Fibroblast of skin of left quadriceps (primary cell): Measurements from ENCODE around the gene CHST8.
"Not testable (repeated sequence)": the region's sequence is repeated elsewhere in the genome, so short reads cannot be mapped to it uniquely, and the experiment has no call there.

Source experiments
- DNase-seq, 2 experiments: peaks; one replicate each; pipeline ENCODE4 v3.0.0-alpha.2; 2013; ENCODE audit warnings: low read depth in 2 of 2

CHST8 gene

DNA sequence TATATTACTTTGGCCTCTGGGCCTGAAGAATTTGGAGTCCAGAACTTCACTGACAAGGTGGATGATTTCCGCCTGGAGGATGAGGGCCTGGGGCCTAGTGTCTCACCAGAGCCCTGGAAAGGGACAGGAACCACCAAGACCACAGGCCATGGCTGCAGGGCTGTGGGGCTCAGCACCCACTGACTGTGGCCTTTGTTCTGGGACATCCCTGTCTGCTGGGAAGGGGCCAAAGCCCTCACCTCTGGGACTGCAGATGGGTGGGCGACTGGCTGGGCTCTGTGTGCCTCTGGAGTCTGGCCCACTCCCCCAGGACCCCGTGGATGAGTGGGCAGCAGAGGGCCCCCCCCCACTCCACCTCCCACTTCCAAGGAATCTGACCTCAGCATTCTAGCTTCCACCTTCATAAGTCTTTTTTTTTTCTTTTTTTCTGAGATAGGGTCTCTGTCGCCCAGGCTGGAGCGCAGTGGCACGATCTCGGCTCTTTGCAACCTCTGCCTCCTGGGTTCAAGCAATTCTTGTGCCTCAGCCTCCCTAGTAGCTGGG is 20.3 kb downstream of the CHST8 start:
- DNase-seq, result no peak

GRCh38 chr19:33644284-33644836 is 22.6 kb downstream of the CHST8 start:
- DNase-seq, result no peak

GRCh38 chr19:33646306-33646705 is 24.6 kb downstream of the CHST8 start:
- no peak for DNase-seq

DNA sequence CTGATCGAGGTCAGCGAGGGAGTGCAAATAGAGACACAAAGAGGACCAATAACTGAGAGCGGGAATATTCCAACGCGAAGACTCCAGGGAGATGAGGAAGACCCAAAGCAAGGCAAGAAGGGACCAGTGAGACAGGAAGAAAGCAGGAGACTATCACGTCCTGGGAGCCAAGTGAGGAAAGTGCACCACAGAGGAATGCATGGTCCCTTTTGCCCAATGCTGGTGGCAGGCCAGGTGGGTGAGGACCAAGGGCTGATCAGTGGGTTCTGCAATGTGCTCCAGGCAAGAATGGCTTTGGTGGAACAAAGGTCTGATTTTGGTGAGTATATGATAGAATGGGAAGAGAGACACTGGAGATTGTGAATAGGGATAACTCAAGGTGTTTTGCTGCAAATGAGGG is 25.4 kb downstream of the CHST8 start:
- no peak for DNase-seq

DNA sequence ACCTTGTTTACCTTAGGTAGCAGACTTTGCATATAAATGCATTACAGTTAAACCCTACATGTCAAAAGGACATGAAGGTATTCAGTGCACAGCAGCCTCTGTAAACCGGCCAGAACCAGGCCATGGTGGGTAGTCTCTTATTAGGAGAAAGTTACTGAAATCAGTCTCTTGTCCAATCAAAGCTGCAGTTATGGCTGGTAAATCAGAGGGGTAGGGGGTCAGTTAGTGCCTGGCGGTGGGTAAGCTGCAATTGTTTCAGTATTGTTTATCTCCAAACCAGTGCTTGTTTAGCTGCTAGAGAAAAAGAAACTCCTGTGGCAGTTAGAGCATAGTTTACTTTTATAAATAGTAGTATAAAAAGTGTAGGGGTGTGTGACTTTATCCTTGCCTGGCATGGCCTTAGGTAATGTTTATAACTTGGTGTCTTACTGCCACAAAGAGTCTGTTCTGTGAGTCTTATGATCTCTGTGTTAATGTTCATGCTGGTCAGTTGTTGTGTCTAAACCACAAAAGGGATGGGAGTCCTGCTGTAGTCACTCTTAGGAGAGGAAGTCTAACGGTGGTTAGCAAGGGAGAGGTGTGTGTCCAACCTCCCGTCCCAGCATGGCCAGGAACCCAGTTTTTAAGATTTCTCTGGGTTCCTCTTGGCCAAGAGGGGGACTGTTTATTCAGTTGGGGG is 28.0 kb downstream of the CHST8 start:
- DNase-seq, result no peak

GRCh38 chr19:33653684-33654083 is 31.9 kb downstream of the CHST8 start:
- no peak for DNase-seq

DNA sequence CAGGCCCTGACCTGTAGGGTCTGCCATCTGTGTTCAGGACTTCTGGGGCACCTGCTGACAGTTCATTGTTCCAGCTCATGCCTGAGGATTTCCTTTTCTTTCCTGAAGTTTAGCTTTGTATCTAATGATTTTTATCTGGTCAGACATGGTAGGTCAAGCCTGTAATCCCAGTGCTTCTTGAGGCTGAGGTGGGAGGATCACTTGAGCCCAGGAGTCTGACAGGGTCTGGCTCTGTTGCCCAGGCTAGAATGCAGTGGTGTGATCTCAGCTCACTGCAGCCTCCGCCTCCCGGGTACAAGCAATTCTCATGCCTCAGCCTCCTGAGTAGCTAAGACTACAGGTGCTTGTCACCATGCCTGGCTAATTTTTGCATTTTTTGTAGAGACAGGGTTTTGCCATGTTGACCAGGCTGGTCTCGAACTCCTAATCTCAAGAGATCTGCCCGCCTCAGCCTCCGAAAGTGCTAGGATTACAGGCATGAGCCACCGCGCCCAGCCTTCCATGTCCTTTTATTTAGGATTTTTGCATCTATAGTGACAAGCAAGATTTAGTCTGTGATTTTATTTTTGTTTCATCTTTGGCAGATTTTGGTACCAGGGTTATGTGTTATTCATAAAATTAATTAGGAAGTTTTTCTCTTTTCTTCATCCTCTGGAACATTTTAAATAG is 33.2 kb downstream of the CHST8 start:
- no peak for DNase-seq

DNA sequence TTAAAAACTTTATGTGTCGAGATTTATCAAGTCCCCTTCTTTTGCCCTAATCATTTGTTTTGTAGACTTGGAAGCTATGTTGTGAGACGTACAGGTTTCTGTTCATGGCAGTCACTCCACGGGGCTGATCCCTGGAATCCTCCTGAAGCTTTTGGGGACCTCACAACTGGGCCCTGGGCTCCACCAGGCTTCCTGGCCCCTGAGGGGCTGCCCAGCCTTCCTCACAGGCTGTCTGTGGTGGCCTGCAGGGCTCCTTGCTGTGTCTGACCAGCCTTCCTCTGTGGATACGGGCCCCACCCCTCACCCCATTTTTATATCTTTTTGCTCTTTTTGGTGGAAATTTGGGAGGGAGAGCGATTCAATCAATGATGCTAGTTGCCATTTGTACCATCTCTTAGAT is 38.1 kb downstream of the CHST8 start:
- DNase-seq, result no peak

DNA sequence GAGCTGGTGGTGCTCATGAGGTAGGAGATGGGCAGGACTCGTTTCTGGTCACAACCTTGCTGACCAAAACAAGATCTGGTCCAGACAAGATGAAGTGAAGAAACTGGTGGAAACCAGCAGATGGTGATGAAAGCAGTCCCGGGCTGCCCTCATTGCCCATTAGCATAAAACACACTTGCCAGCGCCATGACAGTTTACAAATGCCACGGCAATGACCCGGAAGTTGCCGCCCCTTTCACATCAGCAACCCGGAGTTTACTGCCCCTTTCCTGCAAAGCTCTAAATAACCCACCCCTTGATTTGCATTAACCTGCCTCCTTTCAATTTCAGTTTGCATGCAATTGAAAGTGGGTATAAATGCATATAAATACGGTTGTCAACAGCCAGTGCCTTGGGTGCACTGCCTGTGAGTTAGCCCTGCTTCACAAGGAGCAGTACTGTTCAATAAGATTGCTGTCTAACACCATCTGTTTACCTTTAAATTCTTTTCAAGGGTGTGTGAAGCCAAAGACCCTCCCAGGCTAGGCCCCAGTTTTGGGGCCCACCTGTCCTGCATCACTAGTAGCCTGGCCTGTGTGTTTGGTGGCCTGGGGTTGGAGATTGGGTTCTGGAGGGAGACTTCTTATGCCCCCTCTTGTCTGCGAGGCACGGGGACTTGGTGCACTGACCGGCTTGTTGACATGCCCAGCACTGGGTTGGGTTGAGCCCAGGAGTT is 38.8 kb downstream of the CHST8 start:
- no peak for DNase-seq

DNA sequence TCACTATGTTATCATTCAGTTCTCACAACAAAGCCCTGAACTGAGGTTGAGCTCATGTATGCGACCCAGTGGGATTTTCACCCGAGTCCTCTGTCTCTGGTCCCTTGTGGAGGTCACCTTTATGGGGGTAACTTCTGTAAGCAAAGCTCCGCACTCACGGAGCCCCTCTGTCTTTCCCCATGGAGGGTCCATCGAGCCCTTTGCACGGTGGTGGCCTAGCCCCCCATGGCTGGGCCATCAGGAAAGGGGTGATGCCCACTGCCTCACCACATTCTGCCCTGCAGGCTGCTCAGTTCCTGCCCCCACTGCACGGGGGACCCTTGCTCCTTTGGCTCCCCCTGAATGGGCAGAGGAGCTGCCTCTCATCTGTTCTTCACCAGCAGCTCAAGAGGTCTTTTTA is 39.6 kb downstream of the CHST8 start:
- no peak for DNase-seq

DNA sequence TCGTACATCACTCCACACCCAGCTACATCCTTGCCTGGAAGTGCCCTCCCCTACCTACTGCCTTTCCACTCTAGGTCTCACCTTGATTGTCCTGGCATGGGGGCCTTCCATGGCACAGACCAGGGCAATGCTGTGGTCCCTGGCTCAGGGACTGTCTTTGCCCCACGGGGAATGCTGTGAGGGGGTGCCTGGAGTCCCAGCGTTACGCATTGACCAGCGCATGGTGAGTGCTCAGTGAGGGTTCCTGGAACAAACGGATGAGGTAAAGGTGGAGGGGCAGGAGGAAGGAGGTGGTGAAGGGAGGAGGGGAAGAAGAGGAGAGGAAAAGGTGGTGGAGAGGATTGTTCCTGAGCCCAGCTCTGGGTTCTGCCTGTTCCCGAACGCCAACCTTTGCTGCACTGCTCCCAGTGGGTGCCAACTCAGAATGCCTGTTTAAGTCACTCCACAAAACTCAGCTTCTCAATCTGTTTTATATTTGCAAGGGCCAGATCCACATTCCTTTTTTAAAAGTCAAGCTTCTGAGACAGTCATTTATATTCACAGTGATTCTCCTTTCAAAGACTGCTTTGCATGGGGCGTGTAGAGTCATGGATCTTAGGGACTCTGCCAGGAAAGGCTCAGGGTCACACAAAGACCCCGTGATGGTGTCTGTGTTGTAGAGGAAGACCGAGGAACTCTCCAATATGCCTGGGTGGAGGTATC is 40.8 kb downstream of the CHST8 start:
- no peak for DNase-seq

- DNase-seq, result not testable (repeated sequence)
Observed at GRCh38 chr19:33663316-33663715, 41.6 kb downstream of the CHST8 start.

- DNase-seq, result no peak
Observed at GRCh38 chr19:33664744-33665143, 43.0 kb downstream of the CHST8 start.

- no peak for DNase-seq
Observed at GRCh38 chr19:33665776-33666595, 44.2 kb downstream of the CHST8 start.

DNA sequence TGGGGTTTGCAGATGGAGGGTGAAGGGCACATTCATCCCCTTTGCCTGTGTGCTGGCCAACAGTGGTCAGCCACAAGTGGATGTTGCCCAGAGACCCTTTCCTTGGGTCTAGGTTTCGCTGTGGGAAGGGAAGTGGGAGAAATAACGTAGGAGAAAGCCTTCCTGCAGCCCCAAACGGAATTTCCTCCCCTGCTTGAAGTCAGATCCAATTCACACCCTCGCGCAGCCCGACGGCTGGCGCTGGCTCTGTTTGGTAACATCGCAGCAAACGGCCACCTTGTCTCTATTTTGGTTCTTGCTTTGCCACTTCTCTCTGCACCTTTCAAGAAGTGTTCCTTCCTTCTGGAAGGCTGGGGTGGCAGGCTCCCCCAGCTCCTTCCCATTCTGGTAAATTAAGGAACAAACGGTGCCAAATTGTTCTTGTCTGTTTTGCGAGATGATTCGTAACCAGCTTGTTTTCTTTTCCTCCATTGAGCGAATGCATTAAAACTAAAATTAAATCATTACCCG is 45.4 kb downstream of the CHST8 start:
- no peak for DNase-seq

- DNase-seq, result no peak
Observed at GRCh38 chr19:33667881-33668280, 46.1 kb downstream of the CHST8 start.

DNA sequence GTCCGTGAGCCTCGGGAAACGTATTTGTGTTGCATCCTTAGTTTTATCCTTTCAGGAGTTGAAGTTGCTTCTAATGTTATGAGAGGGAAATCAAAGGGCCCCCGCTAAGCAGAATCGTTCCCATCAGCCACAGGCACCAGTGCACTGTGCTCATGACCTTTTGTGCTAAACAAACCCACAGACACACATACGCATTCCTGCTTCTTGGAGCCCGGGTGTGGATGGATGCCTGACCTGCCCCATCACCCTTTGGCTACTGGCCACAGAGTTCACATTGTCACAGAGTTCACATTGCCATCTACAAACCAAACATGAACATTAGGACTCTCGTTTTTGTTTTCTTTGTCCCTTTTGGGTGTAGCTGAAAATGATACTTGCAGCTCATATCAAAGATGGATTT is 47.2 kb downstream of the CHST8 start:
- DNase-seq, result no peak

DNA sequence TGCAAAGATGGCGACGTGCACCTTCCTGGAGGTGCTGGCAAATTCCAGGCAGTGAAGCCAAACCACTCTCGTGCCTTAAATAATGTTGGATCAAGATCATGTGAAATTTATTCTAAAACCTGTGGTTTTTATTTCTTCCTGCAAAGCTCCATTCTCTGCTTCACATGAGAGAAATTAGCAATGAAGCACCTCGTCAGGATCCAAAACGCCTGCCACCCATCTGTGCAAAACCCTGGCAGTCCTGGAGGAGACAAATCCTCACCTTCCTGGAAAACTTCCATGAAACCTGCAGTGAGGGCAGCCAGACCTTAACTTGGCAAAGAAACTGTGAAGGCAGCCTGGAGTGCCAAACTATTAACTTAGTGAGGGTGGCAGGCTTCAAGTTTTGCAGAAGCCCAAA is 47.6 kb downstream of the CHST8 start:
- DNase-seq, result no peak

GRCh38 chr19:33670398-33670797 is 48.6 kb downstream of the CHST8 start:
- no peak for DNase-seq

- no peak for DNase-seq
Observed at GRCh38 chr19:33671211-33671610, 49.5 kb downstream of the CHST8 start.
